HG03460 (cell line): ENCODE measurements around the gene FXYD1.
"Not testable (repeated sequence)": the region's sequence is repeated elsewhere in the genome, so short reads cannot be mapped to it uniquely, and the experiment has no call there.

ENCODE experiments used
- ATAC-seq: cut with Tn5 transposase; IDR thresholded peaks from one replicate; pipeline ENCODE4 v1.9.1; 2021; ENCODE audit not compliant: unreplicated experiment

Gene FXYD1

GRCh38 chr19:35124098-35125060, 14.2 kb upstream of the FXYD1 start:
- no peak for ATAC-seq

GRCh38 chr19:35125270-35125717, 13.3 kb upstream of the FXYD1 start:
- no peak for ATAC-seq

- ATAC-seq, result no peak
These were observed 12.6 kb upstream of the FXYD1 start for GRCh38 chr19:35125749-35126623.

GRCh38 chr19:35126624-35126959, 12.0 kb upstream of the FXYD1 start:
- ATAC-seq, result no peak

- no peak for ATAC-seq
These were observed 10.8 kb upstream of the FXYD1 start for GRCh38 chr19:35127871-35128270.

GRCh38 chr19:35128398-35129057, 10.1 kb upstream of the FXYD1 start:
- no peak for ATAC-seq

GRCh38 chr19:35129724-35130274, 8.8 kb upstream of the FXYD1 start:
- ATAC-seq, result not testable (repeated sequence)

GRCh38 chr19:35130761-35131720, 7.6 kb upstream of the FXYD1 start:
- no peak for ATAC-seq

- no peak for ATAC-seq
These were observed 6.4 kb upstream of the FXYD1 start for GRCh38 chr19:35132254-35132653.

- no peak for ATAC-seq
These were observed 4.8 kb upstream of the FXYD1 start for GRCh38 chr19:35133826-35134225.

- no peak for ATAC-seq
These were observed 3.9 kb upstream of the FXYD1 start, which contains the start of gene LGI4 for GRCh38 chr19:35134601-35135242. Gene LGI4 (minus strand): TSS chr19:35135059. CDS start chr19:35134680, 379 bp downstream.

GRCh38 chr19:35135389-35135909, 3.2 kb upstream of the FXYD1 start:
- ATAC-seq, result no peak

- ATAC-seq, result no peak
These were observed 2.4 kb upstream of the FXYD1 start for GRCh38 chr19:35136231-35136630.

GRCh38 chr19:35136977-35137702, 1.5 kb upstream of the FXYD1 start:
- no peak for ATAC-seq

GRCh38 chr19:35140207-35140961, 1.8 kb downstream of the FXYD1 start:
- no peak for ATAC-seq

- ATAC-seq, result peak; percentile 61
These were observed 2.6 kb downstream of the FXYD1 start for GRCh38 chr19:35140962-35141836.
